H9 (cell line): ENCODE measurements around the gene PHOSPHO2. TPM values are rescaled to one million over a fixed set of nuclear protein-coding genes. Genes with fewer than 3 reads are reported as not detected.

Experiments
- DNase-seq: peaks from one replicate; pipeline ENCODE4 v3.0.0-alpha.2; 2017
- H2AFZ ChIP-seq: one replicate; pipeline ENCODE4 v1.6.1; 2013; ENCODE audit warnings: mild to moderate bottlenecking, low read length, control low read depth, moderate library complexity
- H2AK5ac ChIP-seq: 2 replicates; pipeline ENCODE4 v1.6.1; 2013; ENCODE audit warnings: low read length, control low read depth, mixed read lengths; ENCODE audit not compliant: insufficient read length
- H2BK120ac ChIP-seq: one replicate; pipeline ENCODE4 v1.6.1; 2013; ENCODE audit warnings: low read depth, mild to moderate bottlenecking, low read length, control low read depth, inconsistent platforms; ENCODE audit not compliant: poor library complexity, severe bottlenecking
- H2BK12ac ChIP-seq: 2 replicates; pipeline ENCODE4 v1.6.1; 2013; ENCODE audit warnings: low read length, control low read depth, mixed read lengths, low read depth; ENCODE audit not compliant: insufficient read length
- H2BK15ac ChIP-seq: 2 replicates; pipeline ENCODE4 v1.6.1; 2013; ENCODE audit warnings: low read depth, low read length, control low read depth
- H2BK20ac ChIP-seq: one replicate; pipeline ENCODE4 v1.6.1; 2013; ENCODE audit warnings: low read depth, mild to moderate bottlenecking, low read length, control low read depth, inconsistent platforms; ENCODE audit not compliant: poor library complexity, severe bottlenecking
- H2BK5ac ChIP-seq: 2 replicates; pipeline ENCODE4 v1.6.1; 2013; ENCODE audit warnings: low read length, control low read depth, mixed read lengths; ENCODE audit not compliant: insufficient read length
- H3K14ac ChIP-seq: 2 replicates; pipeline ENCODE4 v1.6.1; 2013; ENCODE audit warnings: low read length, control low read depth; ENCODE audit not compliant: insufficient read depth
- H3K18ac ChIP-seq: 2 replicates; pipeline ENCODE4 v1.6.1; 2013; ENCODE audit warnings: low read depth, mild to moderate bottlenecking, mixed read lengths, low read length, control low read depth; ENCODE audit not compliant: insufficient read length
- H3K23ac ChIP-seq: 2 replicates; pipeline ENCODE4 v1.6.1; 2013; ENCODE audit warnings: low read length, control low read depth, mixed read lengths, low read depth; ENCODE audit not compliant: insufficient read length
- H3K23me2 ChIP-seq: 2 replicates; pipeline ENCODE4 v1.6.1; 2013; ENCODE audit warnings: low read depth, mild to moderate bottlenecking, mixed read lengths, low read length, control low read depth; ENCODE audit not compliant: insufficient read length, poor library complexity, severe bottlenecking
- H3K27ac ChIP-seq: 2 replicates; pipeline ENCODE4 v1.5.1; 2013; ENCODE audit warnings: low read length, control low read depth, mixed read lengths, low read depth; ENCODE audit not compliant: insufficient read length
- H3K27me3 ChIP-seq: 2 replicates; pipeline ENCODE4 v1.6.1; 2013; ENCODE audit warnings: low read length, control low read depth, inconsistent platforms; ENCODE audit not compliant: insufficient read depth
- H3K4ac ChIP-seq: 2 replicates; pipeline ENCODE4 v1.6.1; 2013; ENCODE audit warnings: low read depth, mild to moderate bottlenecking, control low read depth, inconsistent platforms, low read length, moderate library complexity
- H3K4me1 ChIP-seq: 2 replicates; pipeline ENCODE4 v1.6.1; 2013; ENCODE audit warnings: low read length, control low read depth, inconsistent platforms; ENCODE audit not compliant: insufficient read depth
- H3K4me2 ChIP-seq: 2 replicates; pipeline ENCODE4 v1.6.1; 2013; ENCODE audit warnings: low read length, control low read depth, mixed read lengths; ENCODE audit not compliant: insufficient read length, insufficient read depth
- H3K56ac ChIP-seq: 2 replicates; pipeline ENCODE4 v1.6.1; 2013; ENCODE audit warnings: low read depth, mild to moderate bottlenecking, mixed read lengths, low read length, control low read depth; ENCODE audit not compliant: insufficient read length
- H3K79me1 ChIP-seq: 2 replicates; pipeline ENCODE4 v1.6.1; 2013; ENCODE audit warnings: low read depth, mild to moderate bottlenecking, moderate library complexity, low read length, control low read depth, inconsistent platforms; ENCODE audit not compliant: insufficient read depth, poor library complexity, severe bottlenecking
- H3K79me2 ChIP-seq: 2 replicates; pipeline ENCODE4 v1.6.1; 2013; ENCODE audit warnings: low read length, control low read depth, inconsistent platforms; ENCODE audit not compliant: insufficient read depth
- H3K9ac ChIP-seq: 2 replicates; pipeline ENCODE4 v1.6.1; 2013; ENCODE audit warnings: low read length, control low read depth, mixed read lengths; ENCODE audit not compliant: insufficient read length; ENCODE audit errors: extremely low read depth
- H3K9me3 ChIP-seq: one replicate; pipeline ENCODE4 v1.6.1; 2013; ENCODE audit warnings: low read depth, low read length, inconsistent platforms; ENCODE audit not compliant: control insufficient read depth
- H3T11ph ChIP-seq: one replicate; pipeline ENCODE4 v1.6.1; 2013; ENCODE audit warnings: mild to moderate bottlenecking, low read length, control low read depth, inconsistent platforms
- H4K20me1 ChIP-seq: one replicate; pipeline ENCODE4 v1.6.1; 2013; ENCODE audit not compliant: control insufficient read depth, insufficient read length, insufficient read depth
- H4K5ac ChIP-seq: 2 replicates; pipeline ENCODE4 v1.6.1; 2013; ENCODE audit warnings: low read depth, mild to moderate bottlenecking, mixed read lengths, low read length, control low read depth; ENCODE audit not compliant: insufficient read length
- H4K8ac ChIP-seq: replicated peaks from 2 replicates; pipeline ENCODE4 v1.6.1; 2013; ENCODE audit warnings: low read length, control low read depth, mixed read lengths, low read depth; ENCODE audit not compliant: insufficient read length
- H4K91ac ChIP-seq: 2 replicates; pipeline ENCODE4 v1.6.1; 2013; ENCODE audit warnings: low read depth, mild to moderate bottlenecking, moderate library complexity, mixed read lengths, low read length, control low read depth; ENCODE audit not compliant: insufficient read length
- H3K27ac Mint-ChIP-seq, 3 experiments: 2 replicates in 2 of 3; 3 replicates in 1 of 3; pipeline ENCODE4 v1.8.0; 2020 to 2021; ENCODE audit warnings: mixed read lengths in 3 of 3, mild to moderate bottlenecking in 1 of 3, moderate library complexity in 1 of 3
- H3K27me3 Mint-ChIP-seq: 2 replicates; pipeline ENCODE4 v1.8.0; 2021; ENCODE audit warnings: low read depth, mild to moderate bottlenecking, moderate library complexity, mixed read lengths
- H3K36me3 Mint-ChIP-seq, 3 experiments: 2 replicates in 2 of 3; 3 replicates in 1 of 3; pipeline ENCODE4 v1.8.0; 2020 to 2021; ENCODE audit warnings: low read depth in 3 of 3, mixed read lengths in 3 of 3; ENCODE audit not compliant: insufficient read depth in 1 of 3
- H3K4me1 Mint-ChIP-seq, 2 experiments: 2 replicates each; pipeline ENCODE4 v1.8.0; 2020; ENCODE audit warnings: mixed read lengths in 2 of 2
- H3K4me3 Mint-ChIP-seq, 2 experiments: 2 replicates in 1 of 2; 3 replicates in 1 of 2; pipeline ENCODE4 v1.8.0; 2020 to 2021; ENCODE audit warnings: mild to moderate bottlenecking in 2 of 2, mixed read lengths in 2 of 2, moderate library complexity in 1 of 2
- H3K9me3 Mint-ChIP-seq, 2 experiments: 2 replicates in 1 of 2; 3 replicates in 1 of 2; pipeline ENCODE4 v1.8.0; 2020; ENCODE audit warnings: mild to moderate bottlenecking in 2 of 2, mixed read lengths in 2 of 2, moderate library complexity in 1 of 2
- WGBS: extraction: QIAGEN DNeasy Blood & Tissue Kit; methylation state at CpG from one replicate; pipeline ENCODE4 v1.1.7; 2013; ENCODE audit warnings: missing lambda C conversion rate, low lambda C conversion rate, mixed read lengths; ENCODE audit not compliant: insufficient read length; ENCODE audit errors: extremely low coverage; 5-methylcytosine and 5-hydroxymethylcytosine counted together
- total RNA-seq: library from RNA; stranded (reverse); gene quantifications from 2 replicates; pipeline ENCODE4 v1.2.1, GENCODE V29; 2021
- TF ChIP-seq, protein P1 (sequence below): fragments of 200-600 bp; sonication (generic); conservative IDR thresholded peaks from 3 replicates; pipeline ENCODE4 v1.8.0; 2021; ENCODE audit warnings: antibody characterized with exemption, mild to moderate bottlenecking

The PHOSPHO2 gene
- total RNA-seq, 1 experiment from 2014 or later: 7.2 TPM

DNA sequence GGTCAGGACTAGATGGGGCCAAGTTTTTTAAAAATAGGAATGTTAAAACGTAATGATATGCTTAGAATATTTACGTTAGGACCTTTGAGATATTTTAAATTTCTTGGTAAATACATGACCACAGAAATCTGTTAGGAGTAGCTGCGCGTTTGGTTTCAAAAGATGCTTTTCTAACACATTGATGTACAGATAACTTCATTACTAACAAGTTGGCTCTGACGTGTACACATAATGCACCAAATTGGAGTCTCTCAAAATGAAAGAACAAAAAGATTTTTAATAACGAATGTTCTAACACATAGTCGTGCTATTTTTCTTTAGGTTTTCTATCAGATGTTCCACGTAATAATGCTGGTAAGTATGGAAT is 608 bp downstream of the PHOSPHO2 start:
- H3K23me2 ChIP-seq: peaks cover 10% of the 10 kb centered on the region
- no CpG with 5 or more reads among the region's 8 CpGs for WGBS
- Mint-ChIP-seq H3K9me3 (no peaks in the 10 kb centered on the region), H3K4me3 (peak overlapping the region; percentile 87 to 96), H3K27me3 (peaks cover 10% of the 10 kb centered on the region), H3K36me3 (peaks cover 0 to 16% (median 10%) of the 10 kb centered on the region in 3 experiments; a peak in 5 of 7 replicates), H3K27ac (peak overlapping the region in 2 of 3 experiments; percentile 55 to 95; a peak in 3 of 7 replicates), H3K4me1 (peaks cover 5 to 10% of the 10 kb centered on the region in 2 experiments)
- peak overlapping the region; percentile 60 for H3K9ac ChIP-seq
- no peak overlapping the region for H2AK5ac ChIP-seq
- TF ChIP-seq, protein P1, sequence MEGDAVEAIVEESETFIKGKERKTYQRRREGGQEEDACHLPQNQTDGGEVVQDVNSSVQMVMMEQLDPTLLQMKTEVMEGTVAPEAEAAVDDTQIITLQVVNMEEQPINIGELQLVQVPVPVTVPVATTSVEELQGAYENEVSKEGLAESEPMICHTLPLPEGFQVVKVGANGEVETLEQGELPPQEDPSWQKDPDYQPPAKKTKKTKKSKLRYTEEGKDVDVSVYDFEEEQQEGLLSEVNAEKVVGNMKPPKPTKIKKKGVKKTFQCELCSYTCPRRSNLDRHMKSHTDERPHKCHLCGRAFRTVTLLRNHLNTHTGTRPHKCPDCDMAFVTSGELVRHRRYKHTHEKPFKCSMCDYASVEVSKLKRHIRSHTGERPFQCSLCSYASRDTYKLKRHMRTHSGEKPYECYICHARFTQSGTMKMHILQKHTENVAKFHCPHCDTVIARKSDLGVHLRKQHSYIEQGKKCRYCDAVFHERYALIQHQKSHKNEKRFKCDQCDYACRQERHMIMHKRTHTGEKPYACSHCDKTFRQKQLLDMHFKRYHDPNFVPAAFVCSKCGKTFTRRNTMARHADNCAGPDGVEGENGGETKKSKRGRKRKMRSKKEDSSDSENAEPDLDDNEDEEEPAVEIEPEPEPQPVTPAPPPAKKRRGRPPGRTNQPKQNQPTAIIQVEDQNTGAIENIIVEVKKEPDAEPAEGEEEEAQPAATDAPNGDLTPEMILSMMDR: no peak
- no peak for DNase-seq
- peak overlapping the region; percentile 89 for H3K18ac ChIP-seq
- H3T11ph ChIP-seq: no peak overlapping the region
- H3K79me1 ChIP-seq: no peaks in the 10 kb centered on the region
- no peak overlapping the region for H3K23ac ChIP-seq
- H3K14ac ChIP-seq: no peak overlapping the region
- H3K27me3 ChIP-seq: no peaks in the 10 kb centered on the region
- no peak overlapping the region for H4K8ac ChIP-seq
- no peak overlapping the region for H2BK12ac ChIP-seq
- H3K9me3 ChIP-seq: no peaks in the 10 kb centered on the region
- H2BK120ac ChIP-seq: no peak overlapping the region
- H3K4me1 ChIP-seq: no peaks in the 10 kb centered on the region
- no peak overlapping the region for H2AFZ ChIP-seq
- no peak overlapping the region for H2BK20ac ChIP-seq
- H4K5ac ChIP-seq: no peak overlapping the region
- H4K20me1 ChIP-seq: no peaks in the 10 kb centered on the region
- H3K4me2 ChIP-seq: peak overlapping the region; percentile 83
- H3K56ac ChIP-seq: no peak overlapping the region
- H2BK5ac ChIP-seq: no peak overlapping the region
- H3K4ac ChIP-seq: no peak overlapping the region
- no peaks in the 10 kb centered on the region for H3K79me2 ChIP-seq
- no peak overlapping the region for H3K27ac ChIP-seq
- H2BK15ac ChIP-seq: no peak overlapping the region
- H4K91ac ChIP-seq: no peak overlapping the region
